Astrocyte of the hippocampus (primary cell): Measurements from ENCODE around the gene MAGEE2.
"Not testable (repeated sequence)": the region's sequence is repeated elsewhere in the genome, so short reads cannot be mapped to it uniquely, and the experiment has no call there.

ENCODE experiments used
- DNase-seq: peaks from one replicate; pipeline ENCODE4 v3.0.0; 2011; ENCODE audit warnings: low read depth, low spot score

Gene MAGEE2

GRCh38 chrX:75784680-75785491 is at the start of gene MAGEE2:
TSS of gene MAGEE2 (minus strand) at chrX:75785254. CDS start at chrX:75785051, 203 bp downstream.
- peak; percentile 21 for DNase-seq

GRCh38 chrX:75786290-75786689 is 1.2 kb upstream of the MAGEE2 start:
- DNase-seq: no peak

- DNase-seq: peak; percentile 50
Observed at GRCh38 chrX:75781611-75782010, 3.4 kb downstream of the MAGEE2 start.

DNA sequence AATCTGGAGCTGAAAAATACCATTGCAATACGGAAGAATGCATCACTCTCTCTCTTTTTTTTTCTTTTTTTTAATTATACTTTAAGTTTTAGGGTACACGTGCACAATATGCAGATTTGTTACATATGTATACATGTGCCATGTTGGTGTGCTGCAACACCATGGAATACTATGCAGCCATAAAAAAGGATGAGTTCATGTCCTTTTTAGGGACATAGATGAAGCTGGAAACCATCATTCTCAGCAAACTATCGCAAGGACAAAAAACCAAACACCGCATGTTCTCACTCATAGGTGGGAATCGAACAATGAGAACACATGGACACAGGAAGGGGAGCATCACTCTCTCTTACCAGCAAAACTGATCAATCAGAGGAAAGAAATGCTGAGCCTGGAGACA is 17.0 kb downstream of the MAGEE2 start:
- not testable (repeated sequence) for DNase-seq

DNA sequence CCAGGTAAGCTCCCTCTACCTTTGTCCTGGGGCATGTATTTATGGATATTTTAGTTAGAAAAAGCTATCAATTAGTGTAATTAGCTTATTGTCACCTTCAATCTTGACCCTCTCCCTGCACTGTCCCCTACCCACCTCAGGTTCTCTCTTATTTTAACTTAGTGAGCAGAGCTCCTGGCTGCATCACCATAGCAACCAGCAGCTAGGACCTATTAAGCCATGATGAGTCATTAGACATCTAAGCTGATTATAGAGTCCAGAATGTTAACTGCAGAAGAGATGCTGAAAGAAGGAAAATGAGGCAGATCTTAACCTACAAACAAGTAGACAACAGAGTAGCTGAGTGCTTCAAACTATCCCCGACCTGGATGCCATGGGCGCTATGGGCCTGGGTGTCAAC is 36.6 kb downstream of the MAGEE2 start:
- no peak for DNase-seq

GRCh38 chrX:75746891-75747639 is 38.0 kb downstream of the MAGEE2 start:
- DNase-seq: peak; percentile 68
